ENCODE measurements around the gene UBAC2.

GRCh38 chr13:99392470-99393135, 191.9 kb downstream of the UBAC2 start:
- TF ChIP-seq CTCF (IDR thresholded peaks at IDR 0.05 in 8 of 11, conservative IDR thresholded peaks at IDR 0.05 in 3 of 11) (no peak), POLR2A (IDR thresholded peaks at IDR 0.05) (no peak)

Measured in spleen (tissue), 7 donors.